Measurements from ENCODE around the gene CNTN5.
"Not testable (repeated sequence)": the region's sequence is repeated elsewhere in the genome, so short reads cannot be mapped to it uniquely, and the experiment has no call there.

The CNTN5 gene

DNA sequence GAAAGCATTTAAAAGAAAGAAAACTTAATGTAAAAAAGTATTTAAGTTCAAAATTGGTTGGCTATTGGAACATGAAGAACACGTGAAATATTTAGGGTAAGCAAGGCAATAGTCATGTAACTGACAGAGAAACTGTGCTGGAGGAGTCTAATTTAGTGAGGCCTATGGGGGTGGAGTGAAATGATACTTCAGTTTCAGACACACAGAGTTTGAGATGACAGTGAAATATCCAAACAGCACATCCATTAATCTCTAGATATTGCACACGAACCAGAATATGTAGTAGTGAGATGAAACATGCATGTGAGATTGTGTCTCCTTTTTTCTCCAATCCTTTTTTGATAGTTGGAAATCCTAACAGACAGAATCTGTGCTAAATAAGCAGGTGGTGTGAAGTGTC, 739.0 kb downstream of the CNTN5 start:
- DNase-seq (ENCODE audit: low read depth) = no peak

DNA sequence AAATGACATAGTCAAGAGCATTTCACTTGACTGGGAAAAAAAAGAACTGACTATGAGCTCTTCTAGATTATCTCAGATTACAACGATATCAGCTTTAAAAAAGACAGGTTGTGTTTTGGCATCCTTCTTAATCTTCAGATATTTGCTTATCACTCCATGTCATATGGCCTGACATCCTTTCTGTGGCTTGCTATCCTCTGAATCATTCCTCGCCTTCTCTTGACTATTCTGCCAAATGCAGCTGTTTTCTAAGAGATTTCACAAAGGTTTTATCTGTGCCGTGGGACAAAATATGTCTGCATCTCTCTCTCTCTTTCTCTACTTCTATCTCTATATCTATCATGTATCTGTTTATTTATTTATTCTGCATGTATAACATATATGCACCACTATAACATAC, 746.1 kb downstream of the CNTN5 start:
- no peak for DNase-seq (ENCODE audit: low read depth)

DNA sequence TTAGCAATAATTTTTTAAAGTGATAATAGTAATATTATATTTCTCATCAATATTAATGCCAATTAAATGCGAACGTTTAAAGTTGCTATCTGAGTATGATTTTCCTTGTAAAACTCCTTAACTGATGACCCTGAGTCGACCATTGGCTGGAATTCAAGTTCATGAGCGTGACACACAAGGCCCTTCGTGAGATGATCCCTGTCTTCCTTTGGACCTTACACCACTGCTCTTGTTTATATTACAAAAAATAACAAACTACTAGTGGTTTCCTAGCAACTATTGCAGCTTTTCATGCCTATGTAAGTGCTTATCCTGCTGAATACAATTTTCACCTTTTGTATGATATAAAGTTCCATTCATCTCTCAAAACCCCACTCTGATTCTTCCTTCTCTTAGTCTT, 752.9 kb downstream of the CNTN5 start:
- DNase-seq (ENCODE audit: low read depth) = no peak

DNA sequence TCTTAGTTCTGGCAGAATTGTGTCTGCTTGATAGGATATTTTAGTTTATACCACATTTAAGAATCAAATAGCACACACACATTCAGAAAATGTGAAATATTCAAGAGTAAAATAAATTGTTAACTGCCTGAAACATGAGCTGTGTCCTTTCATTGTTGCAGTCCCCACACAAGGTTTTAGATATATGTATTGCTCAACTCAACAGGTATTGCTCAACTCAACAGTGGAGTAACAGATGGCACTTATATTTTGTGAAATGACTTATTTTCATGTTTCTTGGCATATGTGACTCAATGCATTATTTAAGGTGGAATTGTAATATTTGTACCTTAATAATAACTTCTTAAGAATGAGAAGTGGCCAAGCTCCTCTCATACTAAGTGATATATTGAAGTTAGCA, 760.3 kb downstream of the CNTN5 start:
- DNase-seq (ENCODE audit: low read depth) = peak; percentile 4

DNA sequence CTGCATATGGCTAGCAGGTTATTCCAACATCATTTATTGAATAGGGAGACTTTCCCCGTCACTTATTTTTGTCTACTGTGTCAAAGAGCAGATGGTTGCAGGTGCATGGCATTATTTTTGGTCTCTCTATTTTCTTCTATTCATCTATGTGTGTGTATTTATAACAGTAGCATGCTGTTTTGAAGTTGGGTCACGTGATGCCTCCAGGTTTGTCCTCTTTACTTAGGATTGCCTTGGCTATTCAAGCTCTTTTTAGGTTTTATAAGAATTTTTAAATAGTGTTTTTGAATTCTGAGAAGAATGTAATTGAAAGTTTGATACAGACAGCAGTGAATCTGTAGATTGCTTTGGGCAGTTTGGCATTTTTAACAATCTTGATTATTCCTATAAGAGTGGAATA, 770.6 kb downstream of the CNTN5 start:
- no peak for DNase-seq (ENCODE audit: low read depth)

DNA sequence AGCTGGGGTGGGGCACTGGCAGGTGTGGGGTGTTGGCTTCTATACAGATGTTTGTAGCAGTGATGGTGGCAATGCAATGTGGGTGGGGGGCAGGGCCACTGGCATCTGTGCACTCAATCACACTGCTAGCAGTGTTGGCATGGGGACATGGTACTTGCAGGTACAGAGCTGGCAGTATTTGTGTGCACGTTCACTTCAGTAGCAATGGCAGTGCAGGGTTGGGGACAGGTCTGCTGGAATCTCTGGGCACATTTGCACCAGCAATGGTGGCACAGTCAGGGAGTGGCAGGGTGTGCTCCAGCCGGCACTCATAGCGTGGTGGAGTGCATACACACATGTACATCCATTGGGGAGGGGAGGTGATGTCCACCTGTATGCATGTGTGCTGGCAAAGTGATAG, 775.2 kb downstream of the CNTN5 start:
- DNase-seq (ENCODE audit: low read depth) = no peak

DNA sequence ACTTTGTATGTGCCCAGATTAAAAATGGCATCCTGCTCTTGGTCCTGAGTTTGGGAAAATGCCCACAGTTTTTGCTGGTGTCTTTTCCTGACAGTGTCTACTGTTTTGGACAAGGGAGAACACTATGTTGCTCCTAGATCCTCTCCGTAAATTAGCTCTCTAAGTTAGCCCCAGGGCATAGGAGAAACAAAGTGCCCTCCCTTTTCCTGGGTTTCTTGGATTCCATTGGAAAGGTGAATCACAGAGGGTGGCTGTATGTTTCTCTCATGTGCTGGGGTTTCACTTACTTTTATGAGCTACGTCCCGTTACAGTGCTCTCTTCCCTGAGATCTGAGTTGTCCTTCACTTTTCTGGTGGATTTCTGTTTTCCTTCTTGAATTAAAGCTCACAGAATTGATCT, 782.8 kb downstream of the CNTN5 start:
- no peak for DNase-seq (ENCODE audit: low read depth)

DNA sequence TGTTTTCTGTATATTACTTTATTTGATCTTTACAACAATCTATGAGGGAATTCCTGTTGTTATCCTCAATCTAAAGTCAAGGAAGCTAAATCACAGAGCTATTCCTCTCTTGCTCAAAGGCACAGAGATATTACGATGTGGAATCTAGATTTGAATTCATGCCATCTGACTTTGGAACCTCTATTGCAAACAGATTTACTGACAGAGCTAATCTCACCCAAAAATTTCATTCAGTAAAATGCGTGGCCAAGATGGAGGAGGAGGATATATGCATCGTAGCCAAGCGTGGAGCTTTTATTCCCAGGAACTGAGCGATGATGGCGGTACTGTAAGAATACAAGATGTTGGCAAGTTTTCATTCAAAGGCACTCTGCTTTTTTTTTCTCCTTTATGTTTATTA, 791.8 kb downstream of the CNTN5 start:
- DNase-seq (ENCODE audit: low read depth) = no peak

DNA sequence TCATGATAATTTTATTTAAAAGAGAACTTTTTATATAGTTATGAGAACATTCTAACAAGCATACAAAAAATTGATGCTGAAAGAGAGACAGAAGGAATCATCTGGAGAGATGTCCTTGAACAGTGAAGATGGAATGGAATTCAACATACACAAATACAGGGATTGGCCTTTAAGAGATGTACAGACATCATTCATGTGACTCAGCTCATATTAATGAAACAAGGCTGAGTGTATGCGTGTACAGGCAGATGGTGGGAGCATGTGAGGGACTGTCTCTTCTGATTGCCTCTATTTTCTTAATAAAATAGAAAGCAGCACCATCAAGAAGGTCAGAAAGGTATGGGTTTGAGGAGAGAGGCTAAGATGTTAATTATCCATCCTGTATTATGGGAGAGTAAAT, 793.3 kb downstream of the CNTN5 start:
- no peak for DNase-seq (ENCODE audit: low read depth)

DNA sequence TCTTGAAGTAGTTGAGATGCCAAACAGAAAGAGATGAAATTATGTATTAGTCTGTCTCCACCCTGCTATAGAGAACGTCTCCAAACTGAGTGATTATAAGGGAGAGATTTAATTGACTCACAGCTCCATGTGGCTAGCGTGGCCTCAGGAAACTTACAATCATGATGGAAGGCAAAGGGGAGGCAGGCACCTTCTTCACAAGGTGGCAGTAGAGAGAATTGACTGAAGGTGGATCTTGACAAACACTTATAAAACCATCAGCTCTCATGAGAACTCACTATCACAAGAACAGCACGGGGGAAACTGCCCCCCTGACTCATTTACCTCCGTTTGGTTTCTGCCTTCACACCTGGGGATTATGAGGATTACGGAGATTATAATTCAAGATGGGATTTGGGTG, 794.0 kb downstream of the CNTN5 start:
- DNase-seq (ENCODE audit: low read depth) = no peak

DNA sequence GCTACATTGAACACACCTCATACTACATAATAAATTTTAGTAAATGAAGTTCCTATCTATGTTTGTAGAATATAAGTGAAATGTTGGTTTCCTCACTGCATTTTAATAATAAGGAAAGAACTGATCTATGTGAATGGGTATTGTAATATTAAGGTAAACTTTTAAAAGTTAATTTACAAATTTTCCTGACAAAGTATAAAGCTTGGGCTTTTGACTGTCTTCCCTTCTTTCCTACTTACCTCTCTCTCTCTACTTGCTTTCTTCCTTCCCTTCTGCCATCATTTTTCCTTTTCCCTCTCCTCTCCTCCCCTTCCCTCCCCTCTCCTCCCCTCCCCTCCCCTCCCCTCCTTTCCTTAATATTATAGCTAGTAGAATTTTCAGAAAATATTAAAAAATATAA, 798.2 kb downstream of the CNTN5 start:
- no peak for DNase-seq (ENCODE audit: low read depth)

DNA sequence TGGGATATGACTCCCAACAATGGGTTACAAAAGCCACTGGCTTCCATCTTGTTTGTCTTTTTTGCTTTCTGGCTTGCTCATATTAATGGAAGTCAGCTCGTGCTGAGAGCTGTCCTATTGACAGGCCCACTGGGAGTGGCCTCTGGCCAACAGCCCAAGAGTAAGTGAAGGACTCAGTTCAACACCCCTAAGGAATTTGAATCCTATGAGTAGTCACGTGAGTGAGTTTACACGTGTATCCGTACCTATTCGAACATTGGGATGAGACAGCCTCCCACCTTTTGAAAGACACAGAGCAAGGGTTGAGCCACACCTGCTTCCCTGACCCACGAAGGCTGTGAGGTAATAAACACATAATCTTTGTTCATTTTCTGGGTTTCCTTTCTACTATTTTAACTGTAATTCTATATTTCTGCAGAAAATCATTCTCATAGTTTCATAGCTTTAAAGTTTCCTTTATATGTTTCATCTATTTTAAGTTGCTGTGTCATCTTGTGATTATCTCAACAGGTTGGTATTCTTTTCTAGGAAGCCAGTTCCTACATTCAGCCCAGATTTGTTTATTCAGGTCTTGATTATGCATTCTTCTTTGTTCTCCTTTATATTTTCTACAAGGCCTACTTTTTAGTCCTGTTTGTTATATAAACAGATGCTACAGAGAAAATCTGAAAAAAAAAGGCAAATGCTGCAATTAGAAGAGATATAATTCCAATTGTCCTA, 802.3 kb downstream of the CNTN5 start:
- no peak for DNase-seq (ENCODE audit: low read depth)

DNA sequence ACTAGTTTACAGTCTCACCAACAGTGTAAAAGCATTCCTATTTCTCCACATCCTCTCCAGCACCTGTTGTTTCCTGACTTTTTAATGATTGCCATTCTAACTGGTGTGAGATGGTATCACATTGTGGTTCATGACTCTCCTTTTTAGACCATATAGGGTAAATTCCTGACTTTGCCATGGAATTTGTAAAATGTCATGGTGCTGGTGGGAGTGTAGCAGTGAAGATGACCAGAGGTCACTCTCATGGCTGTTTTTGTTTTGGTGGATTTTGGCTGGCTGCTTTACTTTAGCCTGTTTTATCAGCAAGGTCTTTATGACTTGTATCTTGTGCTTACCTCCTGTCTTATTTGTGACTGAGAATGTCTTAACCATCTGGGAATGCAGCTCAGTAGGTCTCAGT, 816.0 kb downstream of the CNTN5 start:
- not testable (repeated sequence) for DNase-seq (ENCODE audit: low read depth)

DNA sequence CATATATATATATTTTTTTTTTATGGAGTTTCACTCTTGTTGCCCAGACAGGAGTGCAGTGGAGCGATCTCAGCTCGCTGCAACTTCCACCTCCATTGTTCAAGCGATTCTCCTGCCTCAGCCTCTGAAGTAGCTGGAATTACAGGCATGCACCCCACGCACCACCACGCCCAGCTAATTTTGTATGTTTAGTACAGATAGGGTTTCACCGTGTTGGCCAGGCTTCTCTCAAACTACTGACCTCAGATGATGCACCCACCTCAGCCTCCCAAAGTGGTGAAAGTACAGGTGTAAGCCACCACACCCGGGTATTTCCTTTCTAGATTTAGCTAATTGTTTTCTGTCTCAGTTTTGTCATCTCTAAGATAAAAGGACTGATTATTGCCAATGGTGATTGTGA, 821.1 kb downstream of the CNTN5 start:
- no peak for DNase-seq (ENCODE audit: low read depth)

DNA sequence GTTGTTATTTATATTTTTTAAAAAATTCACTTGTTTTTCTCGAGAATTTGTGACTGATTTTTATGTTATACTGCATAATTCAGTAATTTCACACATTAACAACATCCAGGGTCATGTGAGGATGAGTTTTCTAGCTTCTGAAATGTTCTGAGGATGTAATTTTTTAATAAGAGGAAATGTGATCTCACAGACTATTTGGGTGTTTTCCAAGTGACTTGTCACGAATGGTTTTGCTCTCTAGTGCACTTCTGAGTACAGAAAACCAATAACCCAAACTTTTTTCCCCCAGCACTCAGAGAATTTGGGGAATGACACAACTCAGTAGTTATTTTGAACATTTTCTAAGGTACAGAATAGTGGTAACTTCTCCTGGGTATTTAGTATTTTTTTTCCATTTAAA, 845.2 kb downstream of the CNTN5 start:
- peak; percentile 8 for DNase-seq (ENCODE audit: low read depth)

DNA sequence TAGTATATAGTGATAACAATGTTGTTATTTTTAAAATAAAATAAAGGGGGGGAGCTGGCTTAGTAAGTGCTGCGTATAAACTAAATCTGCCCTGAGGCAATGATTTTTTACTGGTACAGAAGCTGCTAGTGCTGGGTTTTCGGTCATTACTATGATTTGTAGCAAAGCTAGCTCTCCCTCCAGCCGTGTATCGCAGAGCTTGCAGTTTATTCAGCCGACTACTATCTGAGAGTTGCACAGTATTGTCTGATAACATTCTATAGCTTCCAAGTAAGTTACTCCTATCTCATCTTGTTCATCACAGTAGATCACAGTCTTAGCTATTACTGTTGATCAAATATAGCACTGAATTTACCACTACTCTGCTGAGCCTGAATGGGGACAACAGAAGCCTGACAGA, 860.9 kb downstream of the CNTN5 start:
- no peak for DNase-seq (ENCODE audit: low read depth)

DNA sequence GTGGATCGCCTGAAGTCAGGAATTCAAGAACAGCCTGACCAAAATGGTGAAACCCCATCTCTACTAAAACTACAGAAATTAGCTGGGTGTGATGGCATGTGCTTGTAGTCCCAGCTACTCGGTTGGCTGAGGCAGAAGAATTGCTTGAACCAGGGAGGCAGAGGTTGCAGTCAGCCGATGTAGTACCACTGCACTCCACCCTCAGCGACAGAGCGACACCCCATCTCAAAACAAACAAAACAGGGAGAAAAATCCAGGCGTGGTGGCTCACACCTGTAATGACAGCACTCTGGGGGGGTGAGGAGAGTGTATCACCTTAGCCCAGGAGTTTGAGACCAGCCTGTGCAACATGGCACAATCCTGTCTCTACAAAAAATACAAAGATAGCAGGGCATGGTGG, 864.0 kb downstream of the CNTN5 start:
- DNase-seq (ENCODE audit: low read depth) = no peak

DNA sequence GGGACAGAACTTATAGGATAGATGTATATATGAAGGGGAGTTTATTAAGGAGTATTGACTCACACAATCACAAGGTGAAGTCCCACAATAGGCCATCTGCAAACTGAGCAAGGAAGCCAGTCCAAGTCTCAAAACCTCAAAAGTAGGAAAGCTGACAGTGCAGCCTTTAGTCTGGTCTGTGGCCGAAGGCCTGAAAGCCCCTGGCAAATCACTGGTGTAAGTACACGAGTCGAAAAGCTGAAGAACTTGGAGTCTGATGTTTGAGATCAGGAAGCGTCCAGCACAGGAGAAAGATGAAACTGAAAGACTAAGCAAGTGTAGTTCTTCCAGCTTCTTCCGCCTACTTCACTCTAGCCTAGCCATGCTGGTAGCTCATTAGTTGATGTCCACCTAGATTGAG, 866.7 kb downstream of the CNTN5 start:
- no peak for DNase-seq (ENCODE audit: low read depth)

DNA sequence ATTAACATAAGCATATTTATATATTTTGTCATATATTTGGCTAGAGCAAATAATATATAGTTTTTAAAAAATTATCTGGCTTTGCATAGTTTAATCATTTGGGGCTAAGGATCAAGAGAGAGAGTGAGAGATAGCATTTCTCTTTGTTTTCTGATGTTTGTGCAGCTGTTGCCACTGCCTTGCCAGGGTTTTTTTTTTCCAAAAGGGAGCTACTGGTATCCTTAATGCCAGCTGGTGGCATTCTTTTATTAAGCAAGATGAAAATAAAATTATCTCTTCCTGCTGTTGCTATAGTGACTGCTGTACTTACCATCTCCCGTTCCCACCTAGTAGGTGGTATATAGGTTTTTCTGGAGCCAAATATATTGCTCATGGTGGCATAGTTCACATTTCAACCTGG, 873.1 kb downstream of the CNTN5 start:
- DNase-seq (ENCODE audit: low read depth) = no peak

DNA sequence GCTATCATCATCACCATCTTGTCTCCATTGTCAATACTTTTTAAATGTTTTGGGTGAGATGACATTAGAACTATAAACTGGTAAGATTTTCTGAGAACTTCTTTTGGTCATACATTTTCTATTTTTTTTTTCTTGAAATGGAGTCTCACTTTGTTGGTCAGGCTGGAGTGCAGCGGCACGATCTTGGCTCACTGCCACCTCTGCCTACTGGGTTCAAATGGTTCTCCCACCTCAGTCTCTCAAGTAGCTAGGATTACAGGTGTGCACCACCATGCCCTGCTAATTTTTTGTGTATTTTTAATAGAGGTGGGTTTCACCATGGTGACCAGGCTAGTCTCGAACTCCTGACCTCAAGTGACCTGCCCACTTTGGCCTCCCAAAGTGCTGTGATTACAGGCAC, 880.4 kb downstream of the CNTN5 start:
- DNase-seq (ENCODE audit: low read depth) = no peak

DNA sequence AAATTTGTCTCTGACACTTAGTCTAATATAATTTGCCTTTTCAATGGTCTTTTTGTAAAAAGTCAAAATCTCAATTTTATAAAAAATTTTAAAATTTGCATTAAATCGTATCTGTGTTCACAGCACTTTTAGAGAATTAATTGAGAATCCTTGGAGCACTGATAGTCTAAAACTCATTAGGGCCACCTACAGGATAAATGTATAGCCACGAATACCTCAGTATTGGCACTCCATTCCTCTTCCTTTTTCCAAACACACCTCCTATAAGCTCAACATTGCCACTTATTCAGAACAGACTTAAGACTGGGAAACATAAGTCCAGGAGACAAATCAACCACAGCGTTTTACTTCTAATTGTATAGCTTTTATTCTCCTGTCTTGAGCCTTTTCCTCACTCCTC, 890.4 kb downstream of the CNTN5 start:
- no peak for DNase-seq (ENCODE audit: low read depth)

DNA sequence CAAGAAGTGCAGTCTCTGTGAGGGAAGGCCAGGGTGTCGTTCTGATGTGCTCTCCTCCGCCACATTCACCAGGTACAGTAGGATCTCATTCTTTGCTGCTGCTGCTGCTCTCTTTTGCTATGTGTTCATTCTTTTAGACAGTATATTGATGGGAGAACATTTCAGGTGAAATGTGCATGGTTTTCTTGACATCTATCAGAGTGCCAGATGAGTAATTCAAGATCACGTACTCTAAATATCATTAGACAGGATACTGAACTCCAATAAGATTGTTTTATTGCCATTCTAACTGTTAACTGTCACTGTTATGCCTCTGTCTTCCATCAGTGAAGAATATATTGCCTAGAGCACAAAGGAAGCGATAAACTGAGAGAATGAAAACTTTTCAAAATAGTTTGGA, 895.3 kb downstream of the CNTN5 start:
- no peak for DNase-seq (ENCODE audit: low read depth)

DNA sequence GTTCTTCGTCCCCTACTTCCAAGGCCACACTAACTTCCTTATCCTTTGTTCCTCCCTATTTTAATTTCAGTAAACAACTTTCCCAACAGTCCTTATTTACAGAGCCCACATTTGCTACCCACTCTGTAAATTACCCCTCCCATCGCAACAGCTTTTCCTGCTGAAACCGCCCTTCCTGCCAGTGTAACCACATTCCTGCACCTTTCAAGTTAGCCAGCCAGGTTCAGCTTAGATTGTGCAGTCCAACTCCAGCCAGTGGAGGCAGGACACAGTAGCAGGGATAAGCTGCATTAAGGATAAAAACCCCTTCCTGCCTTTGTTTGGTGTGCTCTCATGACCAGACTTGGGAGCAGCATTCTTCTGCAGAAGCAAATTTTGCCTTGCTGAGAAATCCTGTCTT, 898.0 kb downstream of the CNTN5 start:
- no peak for DNase-seq (ENCODE audit: low read depth)

DNA sequence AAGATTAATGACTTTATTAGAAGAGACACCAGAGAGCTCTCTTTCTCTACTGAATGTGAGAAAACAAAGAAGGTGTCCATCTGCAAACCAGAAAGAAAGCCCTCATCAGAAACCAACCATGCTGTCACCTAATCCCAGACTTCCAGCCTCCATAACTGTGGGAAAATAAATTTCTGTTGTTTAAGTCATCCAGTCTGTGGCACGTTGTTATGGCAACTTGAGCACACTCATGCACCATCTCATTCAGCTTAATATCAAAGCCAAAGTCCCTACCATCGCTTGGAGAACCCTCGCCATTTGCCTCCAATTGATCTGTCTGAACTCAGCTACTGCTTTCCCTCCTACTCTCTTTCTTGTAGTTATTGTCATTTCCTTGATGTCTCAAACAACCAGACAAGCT, 900.2 kb downstream of the CNTN5 start:
- DNase-seq (ENCODE audit: low read depth) = peak; percentile 25

DNA sequence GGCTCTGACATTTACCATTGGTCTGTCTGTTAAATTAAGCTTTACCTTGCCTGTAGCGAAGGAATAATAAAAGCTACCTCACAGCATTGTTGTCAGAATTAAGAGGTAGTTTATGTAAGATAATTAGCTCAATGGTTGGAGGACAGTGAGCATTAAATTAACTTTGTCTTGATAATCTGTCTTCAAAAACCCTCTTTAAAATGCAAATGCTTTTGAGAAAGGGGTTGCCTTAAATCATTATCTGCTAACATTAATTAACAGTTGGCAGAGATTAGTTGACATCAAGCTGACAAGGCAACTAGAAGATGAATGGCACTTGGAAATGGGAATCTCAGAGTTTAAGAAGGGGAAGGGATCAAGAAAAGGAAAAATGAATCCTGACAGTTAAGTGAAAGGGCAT, 905.2 kb downstream of the CNTN5 start:
- DNase-seq (ENCODE audit: low read depth) = no peak

Measured in HS-5 (cell line).